Astrocyte (in vitro differentiated cells and primary cell): ENCODE results near the gene PCTP. TPM values are rescaled to one million over a fixed set of nuclear protein-coding genes. Genes with fewer than 3 reads are reported as not detected.

ENCODE experiments used
- DNase-seq: peaks from one replicate; pipeline ENCODE4 v3.0.0-alpha.2; 2010; ENCODE audit warnings: low read depth
- FAIRE-seq: peaks from 2 replicates; lab custom pipeline; 2011; peaks lifted over from hg19 to GRCh38; lab: Jason Lieb, UNC
- H2AFZ ChIP-seq: 2 replicates; pipeline ENCODE4 v1.6.0; 2012; ENCODE audit warnings: low read depth, low read length, inconsistent platforms
- H3K27ac ChIP-seq: 2 replicates; pipeline ENCODE4 v1.5.1; 2011; ENCODE audit warnings: low read depth, low read length, inconsistent platforms
- H3K27me3 ChIP-seq: 2 replicates; pipeline ENCODE4 v1.6.0; 2011; ENCODE audit warnings: low read length, inconsistent platforms; ENCODE audit not compliant: insufficient read depth
- H3K36me3 ChIP-seq: 2 replicates; pipeline ENCODE4 v1.5.1; 2011; ENCODE audit warnings: low read length, inconsistent platforms; ENCODE audit not compliant: insufficient read depth
- H3K4me1 ChIP-seq: 2 replicates; pipeline ENCODE4 v1.5.1; 2011; ENCODE audit warnings: low read length, inconsistent platforms; ENCODE audit not compliant: insufficient read depth
- H3K4me2 ChIP-seq: 2 replicates; pipeline ENCODE4 v1.6.0; 2012; ENCODE audit warnings: low read length, inconsistent platforms
- H3K4me3 ChIP-seq: 2 replicates; pipeline ENCODE4 v1.5.1; 2011; ENCODE audit warnings: low read depth, mild to moderate bottlenecking, low read length, inconsistent platforms; ENCODE audit not compliant: insufficient read depth
- H3K79me2 ChIP-seq: 2 replicates; pipeline ENCODE4 v1.6.0; 2012; ENCODE audit warnings: mild to moderate bottlenecking, low read length, inconsistent platforms; ENCODE audit not compliant: insufficient read depth
- H3K9ac ChIP-seq: 2 replicates; pipeline ENCODE4 v1.6.0; 2012; ENCODE audit warnings: mild to moderate bottlenecking, low read length, inconsistent platforms
- H3K9me3 ChIP-seq: 2 replicates; pipeline ENCODE4 v1.5.1; 2012; ENCODE audit warnings: low read depth, mild to moderate bottlenecking, low read length, inconsistent platforms; ENCODE audit not compliant: insufficient read depth
- H4K20me1 ChIP-seq: 2 replicates; pipeline ENCODE4 v1.6.0; 2012; ENCODE audit warnings: low read length, inconsistent platforms; ENCODE audit not compliant: insufficient read depth
- H3K27ac Mint-ChIP-seq: one replicate; pipeline ENCODE4 v1.8.0; 2021; ENCODE audit warnings: mild to moderate bottlenecking, mixed read lengths; ENCODE audit not compliant: unreplicated experiment
- H3K27me3 Mint-ChIP-seq: one replicate; pipeline ENCODE4 v1.8.0; 2021; ENCODE audit warnings: low read depth, mixed read lengths; ENCODE audit not compliant: unreplicated experiment
- H3K36me3 Mint-ChIP-seq: one replicate; pipeline ENCODE4 v1.8.0; 2021; ENCODE audit warnings: low read depth, mixed read lengths; ENCODE audit not compliant: unreplicated experiment
- H3K4me1 Mint-ChIP-seq: one replicate; pipeline ENCODE4 v1.8.0; 2021; ENCODE audit warnings: low read depth, mixed read lengths; ENCODE audit not compliant: unreplicated experiment
- H3K4me3 Mint-ChIP-seq: one replicate; pipeline ENCODE4 v1.8.0; 2021; ENCODE audit warnings: mild to moderate bottlenecking, moderate library complexity, mixed read lengths; ENCODE audit not compliant: unreplicated experiment
- H3K9me3 Mint-ChIP-seq: one replicate; pipeline ENCODE4 v1.8.0; 2021; ENCODE audit warnings: mild to moderate bottlenecking, mixed read lengths; ENCODE audit not compliant: unreplicated experiment
- CTCF ChIP-seq: IDR thresholded peaks from 2 replicates; pipeline ENCODE4 v1.5.1; 2011; ENCODE audit warnings: low read depth, mild to moderate bottlenecking, inconsistent platforms, low read length, moderate library complexity; ENCODE audit not compliant: insufficient read depth
- EZH2 ChIP-seq: IDR thresholded peaks from 2 replicates; pipeline ENCODE4 v1.6.1; 2012; ENCODE audit warnings: mild to moderate bottlenecking, low read length, inconsistent platforms; ENCODE audit not compliant: insufficient read depth
- total RNA-seq: library from RNA; stranded (reverse); gene quantifications from 2 replicates; pipeline ENCODE4 v1.2.1, GENCODE V29; 2021

PCTP gene
- total RNA-seq, 1 donor from 2014 or later, result 16.4 TPM

- peaks cover 10% of the 10 kb centered on the region for H3K4me1 Mint-ChIP-seq
- Histone ChIP-seq H3K79me2 (peaks cover 36% of the 10 kb centered on the region), H3K9ac (no peak overlapping the region), H3K4me2 (no peak overlapping the region), H3K4me1 (peaks cover 5% of the 10 kb centered on the region), H2AFZ (no peak overlapping the region), H3K36me3 (peaks cover 2% of the 10 kb centered on the region), H3K27ac (no peak overlapping the region), H3K4me3 (no peak overlapping the region), H3K27me3 (no peaks in the 10 kb centered on the region), H3K9me3 (no peaks in the 10 kb centered on the region), H4K20me1 (peaks cover 7% of the 10 kb centered on the region)
- no peak for DNase-seq
- peaks cover 4% of the 10 kb centered on the region for H3K36me3 Mint-ChIP-seq
- no peaks in the 10 kb centered on the region for H3K27me3 Mint-ChIP-seq
- H3K4me3 Mint-ChIP-seq, result no peak overlapping the region
- H3K9me3 Mint-ChIP-seq, result no peaks in the 10 kb centered on the region
- H3K27ac Mint-ChIP-seq, result no peak overlapping the region
- TF ChIP-seq CTCF, result no peak
- no peak for TF ChIP-seq EZH2
- no peak for FAIRE-seq
Observed at GRCh38 chr17:55749985-55750384, 866 bp upstream of the PCTP start.

- Histone ChIP-seq H4K20me1 (peaks cover 9% of the 10 kb centered on the region), H3K4me1 (peaks cover 5% of the 10 kb centered on the region), H3K79me2 (peaks cover 46% of the 10 kb centered on the region), H2AFZ (peak overlapping the region; percentile 93), H3K27ac (no peak overlapping the region), H3K4me3 (peak overlapping the region; percentile 85), H3K36me3 (peaks cover 2% of the 10 kb centered on the region), H3K9me3 (no peaks in the 10 kb centered on the region), H3K27me3 (no peaks in the 10 kb centered on the region), H3K9ac (peak overlapping the region; percentile 86), H3K4me2 (peak overlapping the region; percentile 96)
- H3K36me3 Mint-ChIP-seq, result peaks cover 4% of the 10 kb centered on the region
- peaks cover 10% of the 10 kb centered on the region for H3K4me1 Mint-ChIP-seq
- FAIRE-seq (no peak), DNase-seq (no peak)
- TF ChIP-seq EZH2 (no peak), CTCF (no peak)
- H3K4me3 Mint-ChIP-seq, result peak overlapping the region; percentile 92
- H3K27ac Mint-ChIP-seq, result peak overlapping the region; percentile 44
- H3K9me3 Mint-ChIP-seq, result no peaks in the 10 kb centered on the region
- no peaks in the 10 kb centered on the region for H3K27me3 Mint-ChIP-seq
Observed at GRCh38 chr17:55751720-55752250, 934 bp downstream of the PCTP start.

GRCh38 chr17:55756689-55757088, 5.8 kb downstream of the PCTP start:
- Mint-ChIP-seq H3K4me1 (peaks cover 6% of the 10 kb centered on the region), H3K9me3 (no peaks in the 10 kb centered on the region), H3K4me3 (no peak overlapping the region), H3K27me3 (no peaks in the 10 kb centered on the region), H3K27ac (no peak overlapping the region), H3K36me3 (peaks cover 4% of the 10 kb centered on the region)
- H4K20me1 ChIP-seq, result peaks cover 44% of the 10 kb centered on the region
- FAIRE-seq (no peak), DNase-seq (no peak)
- H3K4me2 ChIP-seq, result no peak overlapping the region
- H2AFZ ChIP-seq, result no peak overlapping the region
- TF ChIP-seq EZH2, result no peak
- no peak for TF ChIP-seq CTCF
- peaks cover 3% of the 10 kb centered on the region for H3K4me1 ChIP-seq
- no peak overlapping the region for H3K27ac ChIP-seq
- H3K27me3 ChIP-seq, result no peaks in the 10 kb centered on the region
- H3K9me3 ChIP-seq, result no peaks in the 10 kb centered on the region
- peaks cover 62% of the 10 kb centered on the region for H3K79me2 ChIP-seq
- H3K9ac ChIP-seq, result no peak overlapping the region
- peaks cover 2% of the 10 kb centered on the region for H3K36me3 ChIP-seq
- no peak overlapping the region for H3K4me3 ChIP-seq
